ENCODE data around the gene PTRHD1. TPM values are rescaled to one million over a fixed set of nuclear protein-coding genes. Genes with fewer than 3 reads are reported as not detected.

The PTRHD1 gene
- total and polyA plus RNA-seq, 11 donors = 12.6 to 37.1 (median 27.5) TPM

- TF ChIP-seq CTCF (IDR thresholded peaks at IDR 0.05) (no peak), POLR2A (IDR thresholded peaks at IDR 0.05) (no peak)
- H3K9me3 ChIP-seq = no peaks in the 10 kb centered on the region
- peaks cover 0 to 5% (median 0%) of the 10 kb centered on the region in 12 donors for H3K4me1 ChIP-seq
- ATAC-seq (no peak), DNase-seq (no peak)
- H3K36me3 ChIP-seq = peaks cover 0 to 75% (median 40%) of the 10 kb centered on the region in 9 donors
- intact Hi-C loops (cut with DNase I) = no loop called here
- no peak overlapping the region for H3K27ac ChIP-seq
- H3K27me3 ChIP-seq = no peaks in the 10 kb centered on the region
- 91 to 97% (median 95%) methylated on average over 7 of the region's 7 CpGs for WGBS, 4 donors
- H3K4me3 ChIP-seq = no peak overlapping the region
Observed at GRCh38 chr2:24749069-24749691, 44.0 kb downstream of the PTRHD1 start.

DNA sequence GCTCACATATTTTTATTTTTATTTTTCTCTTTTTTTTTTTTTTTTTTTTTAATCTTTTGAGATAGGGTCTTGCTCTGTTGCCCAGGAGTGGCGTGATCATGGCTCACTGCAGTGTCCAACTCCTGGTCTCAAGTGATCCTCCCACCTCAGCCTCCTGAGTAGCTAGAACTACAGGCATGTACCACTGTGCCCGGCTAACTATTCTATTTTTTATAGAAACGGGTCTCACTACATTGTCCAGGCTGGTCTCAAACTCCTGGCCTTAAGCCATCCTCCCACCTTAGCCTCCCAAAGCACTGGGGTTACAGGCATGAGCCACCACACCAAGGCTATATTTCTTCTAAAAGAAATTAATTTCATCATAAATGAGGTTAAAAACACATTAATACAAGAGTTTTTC, 45.9 kb downstream of the PTRHD1 start:
- H3K27me3 ChIP-seq = no peaks in the 10 kb centered on the region
- no peak for TF ChIP-seq CTCF (IDR thresholded peaks at IDR 0.05)
- intact Hi-C loops (cut with DNase I) = no loop called here
- ATAC-seq (no peak), DNase-seq (no peak)
- H3K4me3 ChIP-seq = no peak overlapping the region
- H3K4me1 ChIP-seq = peaks cover 0 to 11% (median 0%) of the 10 kb centered on the region in 12 donors
- WGBS, 4 donors = 97 to 100% (median 98%) methylated on average over 3 of the region's 3 CpGs
- H3K27ac ChIP-seq = no peak overlapping the region
- H3K9me3 ChIP-seq = no peaks in the 10 kb centered on the region
- H3K36me3 ChIP-seq = peaks cover 0 to 75% (median 34%) of the 10 kb centered on the region in 9 donors

DNA sequence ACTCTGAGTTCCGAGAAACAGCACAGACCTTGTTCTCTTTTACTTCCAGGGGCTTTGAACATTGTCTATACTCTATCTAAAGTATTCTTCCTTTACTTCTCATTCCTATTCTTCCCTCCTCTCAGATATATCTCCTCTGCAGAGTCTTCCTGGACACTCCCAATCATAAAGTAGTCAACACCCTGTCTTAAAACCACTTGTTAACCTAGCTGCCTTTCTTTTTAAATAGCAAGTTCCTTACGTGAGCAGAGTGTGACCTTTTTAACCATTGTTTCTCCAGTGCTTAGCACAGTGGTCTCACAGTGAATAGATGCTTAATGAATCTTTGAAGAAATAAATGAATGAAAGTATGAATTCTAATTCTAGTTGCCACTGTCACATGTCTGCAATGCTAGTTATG, 47.4 kb downstream of the PTRHD1 start:
- Histone ChIP-seq H3K9me3 (no peaks in the 10 kb centered on the region), H3K4me1 (peaks cover 0 to 11% (median 0%) of the 10 kb centered on the region in 12 donors), H3K27me3 (no peaks in the 10 kb centered on the region), H3K36me3 (peaks cover 0 to 77% (median 42%) of the 10 kb centered on the region in 9 donors), H3K4me3 (no peak overlapping the region), H3K27ac (no peak overlapping the region)
- DNase-seq (no peak), ATAC-seq (no peak)
- intact Hi-C loops (cut with DNase I) = no loop called here
- WGBS, 4 donors = 71 to 74% (median 73%) methylated on average over 2 of the region's 2 CpGs
- TF ChIP-seq POLR2A (IDR thresholded peaks at IDR 0.05) (no peak), CTCF (IDR thresholded peaks at IDR 0.05) (no peak)

DNA sequence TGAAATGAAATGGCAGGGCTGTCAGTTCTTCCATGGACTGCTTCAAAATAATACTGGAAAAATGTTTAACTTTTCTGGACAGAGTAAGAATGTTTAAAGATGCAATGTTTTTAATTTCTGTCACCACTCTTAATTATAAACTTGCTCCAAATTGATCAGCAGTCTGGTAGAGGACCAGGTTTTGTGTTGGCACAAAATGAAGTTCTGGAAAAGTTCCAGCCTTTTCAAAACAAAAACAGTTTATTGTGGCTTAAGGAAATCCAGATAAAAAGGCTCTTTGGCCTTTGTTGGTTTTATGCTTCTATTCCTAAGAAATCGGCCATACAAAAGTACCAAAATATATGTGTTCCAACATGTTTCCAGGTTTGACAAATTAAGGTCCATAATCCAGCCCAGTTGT, 48.8 kb downstream of the PTRHD1 start:
- Histone ChIP-seq H3K4me3 (no peak overlapping the region), H3K36me3 (peaks cover 0 to 81% (median 52%) of the 10 kb centered on the region in 9 donors), H3K9me3 (no peaks in the 10 kb centered on the region), H3K4me1 (peaks cover 0 to 11% (median 0%) of the 10 kb centered on the region in 12 donors), H3K27me3 (no peaks in the 10 kb centered on the region), H3K27ac (no peak overlapping the region)
- intact Hi-C loops (cut with DNase I) = no loop called here
- TF ChIP-seq POLR2A (IDR thresholded peaks at IDR 0.05) = no peak
- TF ChIP-seq CTCF (IDR thresholded peaks at IDR 0.05) = no peak
- ATAC-seq (no peak), DNase-seq (no peak)
- 59 to 75% (median 73%) methylated on average over 1 of the region's 1 CpG for WGBS, 4 donors
